Fibroblast of peridontal ligament (primary cell): Measurements from ENCODE around the gene MT1B.

Source experiments
- DNase-seq: peaks from one replicate; pipeline ENCODE4 v3.0.0-alpha.2; 2010; ENCODE audit errors: extremely low read depth

Gene MT1B

DNA sequence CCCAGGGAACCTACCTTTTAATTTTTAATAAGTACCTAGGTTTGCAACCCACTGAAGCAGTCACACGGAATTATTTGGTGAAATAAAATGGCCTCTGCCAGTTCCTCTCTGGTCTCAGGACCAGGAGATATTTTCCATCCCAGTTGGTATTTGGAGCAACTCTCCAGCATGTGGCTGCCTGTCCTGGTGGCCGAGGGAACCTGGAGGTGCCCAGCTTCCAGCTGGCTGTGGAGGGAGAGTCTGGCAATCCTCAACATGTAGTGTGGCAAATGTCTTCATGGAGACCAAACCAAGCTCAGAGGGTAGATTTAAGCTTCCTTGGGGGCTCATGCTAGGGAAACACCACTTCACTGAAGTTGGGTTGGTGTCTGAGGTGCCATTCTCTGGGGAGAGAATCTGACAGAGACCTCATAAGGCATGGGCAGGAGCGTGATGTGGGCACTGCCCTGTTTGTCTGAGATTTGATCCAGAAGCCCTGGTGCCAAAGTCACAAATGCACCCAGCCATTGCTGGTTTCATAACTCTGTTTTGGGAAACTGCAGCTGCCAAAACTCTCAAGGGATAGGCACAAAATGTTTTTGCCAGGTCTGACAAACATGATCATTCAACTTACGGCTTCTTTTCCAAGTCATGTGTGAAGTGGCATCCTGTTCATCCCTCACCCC lies 33.4 kb downstream of the MT1B start:
- DNase-seq, result no peak

DNA sequence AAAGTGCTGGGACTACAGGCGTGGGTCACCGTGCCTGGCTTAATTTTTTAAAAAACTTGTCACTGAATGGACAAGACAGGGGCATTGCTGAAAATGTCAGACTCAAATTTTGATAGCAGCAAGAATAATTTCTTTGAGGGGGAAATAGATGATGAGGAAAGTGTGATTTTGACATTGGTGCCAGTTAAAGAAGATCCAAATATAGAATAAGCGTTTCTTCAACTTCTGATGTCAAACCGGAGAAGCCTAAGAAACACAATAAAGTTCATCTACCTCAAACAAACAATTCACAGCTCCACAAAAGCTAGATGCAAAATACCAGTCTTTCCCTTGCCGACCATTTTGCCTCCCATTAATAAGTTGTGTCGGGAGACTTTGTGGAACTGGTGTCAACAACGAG lies 35.1 kb downstream of the MT1B start:
- no peak for DNase-seq

DNA sequence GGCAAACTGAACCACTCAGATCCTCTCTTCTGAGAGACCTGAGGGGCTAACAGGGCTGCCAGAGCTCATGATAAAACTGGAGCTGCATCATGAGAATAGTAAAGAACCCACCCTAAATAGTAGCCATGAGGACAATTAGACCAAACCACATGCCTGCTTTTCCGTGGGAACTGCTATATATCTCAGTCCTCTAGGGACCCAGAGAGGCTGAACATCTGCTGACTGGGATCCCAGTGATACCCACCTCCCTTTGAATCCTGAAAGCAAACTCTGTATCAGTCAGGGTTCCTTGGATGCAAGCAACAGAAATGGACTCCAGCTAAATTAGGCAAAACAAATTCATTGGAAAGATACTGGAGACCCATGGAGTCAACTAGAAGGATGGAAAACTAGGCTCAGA lies 37.1 kb downstream of the MT1B start:
- DNase-seq, result no peak

DNA sequence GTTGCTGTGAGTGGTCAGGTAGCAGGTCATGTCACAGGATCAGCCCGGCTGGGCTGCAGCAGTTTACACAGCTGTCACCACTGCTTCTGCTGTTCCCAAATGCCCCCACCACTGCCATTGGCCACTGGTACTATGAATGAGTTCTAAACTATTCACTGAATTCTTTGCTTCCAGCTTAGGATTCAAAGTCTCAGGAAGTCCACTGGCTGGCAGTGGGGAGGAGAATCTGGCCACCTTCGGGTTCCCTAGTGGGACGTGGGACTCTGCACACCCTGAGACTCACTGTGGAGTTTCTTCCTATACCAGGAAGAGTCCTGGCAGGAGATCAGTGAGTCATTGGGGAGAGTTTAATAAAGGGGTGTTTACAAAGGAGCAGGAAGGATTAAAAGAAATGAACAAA lies 37.5 kb downstream of the MT1B start:
- no peak for DNase-seq

DNA sequence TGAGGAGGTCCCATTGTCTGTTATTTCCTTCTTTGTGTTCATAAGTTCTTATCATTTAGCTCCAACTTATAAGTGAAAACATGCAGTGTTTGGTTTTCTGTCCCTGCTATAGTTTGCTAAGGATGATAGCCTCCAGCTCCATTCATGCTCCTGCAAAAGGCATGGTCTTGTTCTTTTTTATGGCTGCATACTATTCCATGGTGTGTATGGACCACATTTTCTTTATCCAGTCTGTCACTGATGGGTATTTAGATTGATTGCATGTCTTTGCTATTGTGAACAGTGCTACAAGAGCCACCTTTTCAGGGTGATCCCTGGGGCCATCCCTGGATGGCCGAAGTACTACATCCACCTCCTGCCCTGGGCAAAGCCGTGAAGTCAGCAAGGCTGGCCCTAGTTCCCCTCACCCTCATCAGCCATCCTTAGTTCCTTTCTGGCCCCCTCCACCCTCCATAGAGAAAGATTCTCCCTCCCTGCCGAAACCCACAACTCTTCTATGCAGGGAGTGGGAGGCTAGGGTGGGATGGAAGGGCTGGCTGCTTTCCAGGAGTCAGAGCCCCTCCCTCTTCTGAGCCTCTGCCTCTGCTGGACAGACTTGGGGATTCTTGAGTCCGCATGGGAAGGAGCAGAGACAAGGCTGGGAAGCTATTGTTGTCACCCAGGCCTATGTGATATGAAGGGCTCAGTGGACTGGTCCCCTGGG lies 38.9 kb downstream of the MT1B start:
- no peak for DNase-seq

DNA sequence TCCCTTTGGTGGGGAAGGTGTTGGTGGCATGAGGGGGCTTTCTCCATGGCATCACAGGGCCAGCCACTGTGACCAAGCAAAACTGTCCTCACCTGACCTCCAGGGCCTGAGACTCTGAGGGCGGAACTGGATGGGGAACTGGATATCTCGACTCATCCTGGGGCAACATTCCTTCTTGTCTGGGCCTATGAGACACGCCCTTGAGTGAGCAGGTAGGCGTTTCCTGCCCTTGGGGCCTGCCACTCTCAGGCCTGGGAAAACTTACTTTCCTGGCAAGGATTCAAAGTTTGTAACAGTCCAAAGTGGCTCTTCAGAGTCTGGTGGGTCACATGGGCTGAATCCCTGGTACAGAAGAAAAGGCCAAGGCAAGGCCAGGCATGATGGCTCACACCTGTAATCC lies 40.2 kb downstream of the MT1B start:
- no peak for DNase-seq

DNA sequence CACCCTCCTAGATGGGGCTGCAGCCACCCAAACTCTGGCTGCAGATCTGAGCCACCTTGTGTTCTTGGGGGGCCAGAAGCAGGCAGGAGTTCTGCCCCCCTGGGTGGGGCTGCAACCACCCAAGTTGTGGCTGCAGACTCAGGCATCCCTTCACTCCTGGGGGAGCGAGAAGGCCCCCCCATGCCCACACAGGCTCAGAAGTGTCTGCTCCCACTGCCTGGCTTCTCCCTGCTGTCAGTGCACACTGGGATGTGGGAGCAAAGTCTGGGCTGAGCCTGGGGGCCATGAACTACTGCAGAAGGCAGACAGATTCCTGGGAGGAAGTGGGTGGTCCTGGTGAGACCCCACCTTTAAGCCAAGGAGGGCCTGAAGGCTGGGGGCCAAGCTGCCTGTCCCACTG lies 43.6 kb downstream of the MT1B start:
- no peak for DNase-seq

DNA sequence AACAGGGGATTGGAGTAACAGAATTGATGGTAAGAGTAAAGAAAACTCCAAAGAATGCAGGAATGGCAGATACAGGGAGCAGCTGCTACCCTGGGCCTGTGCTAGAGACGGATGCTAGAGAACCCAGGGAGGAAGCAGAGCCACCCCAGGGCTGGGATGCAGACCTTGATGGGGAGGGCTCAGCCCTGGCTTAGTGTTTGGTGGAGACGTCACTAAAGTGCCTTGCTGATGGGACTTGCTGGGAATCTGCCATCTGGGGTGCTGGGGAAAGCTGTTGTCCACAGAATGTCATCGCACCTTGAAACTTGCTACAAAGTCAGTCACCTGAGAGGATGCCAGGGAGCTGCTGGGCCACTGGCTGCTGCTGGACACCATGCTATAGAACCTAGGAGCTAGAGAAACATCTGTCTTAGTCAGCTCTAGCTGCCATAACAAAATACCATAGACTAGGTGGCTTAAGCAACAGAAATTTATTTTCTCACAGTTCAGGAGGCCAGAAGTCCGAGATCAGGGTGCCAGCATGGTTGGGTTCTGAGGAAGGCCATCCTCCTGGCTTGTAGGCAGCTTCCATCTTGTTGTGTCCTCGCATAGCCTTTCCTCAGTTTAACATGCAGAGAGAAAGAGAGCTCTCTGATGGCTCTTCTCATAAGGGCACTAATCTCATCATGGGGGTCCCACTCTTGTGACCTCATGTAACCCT lies 45.9 kb downstream of the MT1B start:
- DNase-seq, result no peak

DNA sequence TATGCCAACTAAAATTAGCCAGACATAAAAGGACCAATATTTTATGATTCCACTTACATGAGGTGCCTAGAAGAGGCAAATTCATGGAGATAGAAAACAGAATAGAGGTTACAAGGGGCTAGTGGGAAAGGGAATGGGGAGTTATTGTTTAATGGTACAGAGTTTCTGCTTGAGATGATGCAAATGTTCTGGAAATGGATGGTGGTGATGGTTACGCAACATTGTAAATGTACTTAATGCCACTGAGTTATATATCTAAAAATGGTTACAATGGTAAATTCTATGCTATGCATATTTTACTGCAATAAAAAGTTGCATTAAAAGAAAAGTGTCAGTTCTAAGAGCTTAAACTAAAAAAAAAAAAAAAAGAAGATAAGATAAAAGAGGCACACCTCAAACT lies 48.5 kb downstream of the MT1B start:
- DNase-seq, result no peak

DNA sequence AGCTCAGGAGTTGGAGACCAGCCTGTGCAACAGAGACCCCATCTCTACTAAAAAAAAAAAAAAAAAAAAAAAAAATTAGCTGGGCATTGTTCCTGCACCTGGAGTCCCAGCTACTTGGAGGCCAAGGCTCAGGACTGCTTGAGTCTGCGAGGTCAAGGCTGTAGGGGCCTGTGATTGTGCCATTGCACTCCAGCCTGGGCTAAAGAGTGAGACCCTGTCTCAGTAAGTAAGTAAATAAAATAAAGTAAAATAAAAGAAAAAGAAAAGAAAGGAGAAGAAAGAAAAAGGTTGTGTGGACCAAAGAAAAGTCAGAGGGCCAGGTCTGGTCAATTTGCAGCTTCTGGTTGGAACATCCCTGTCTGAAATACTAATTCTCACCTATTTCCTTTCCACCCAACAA lies 48.9 kb downstream of the MT1B start:
- DNase-seq, result no peak

DNA sequence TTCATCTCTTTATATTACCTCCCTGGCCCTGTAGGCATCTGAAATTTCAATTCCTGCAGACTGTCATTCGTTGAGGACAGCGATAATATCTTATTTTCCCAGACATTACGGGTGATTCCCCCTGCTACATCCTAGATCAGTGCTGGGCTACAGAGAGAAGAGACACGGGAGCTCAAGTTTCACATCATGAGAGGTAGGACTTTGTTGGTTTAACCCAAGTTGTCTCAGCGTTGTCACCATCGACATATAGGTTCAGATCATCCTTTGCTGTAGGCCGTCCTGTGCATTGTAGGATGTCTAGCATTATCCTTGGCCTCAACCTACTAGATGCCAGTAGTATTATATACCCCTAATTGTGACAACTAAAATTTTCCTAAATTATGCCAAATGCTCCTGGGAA lies 49.8 kb downstream of the MT1B start:
- DNase-seq, result no peak
